Neural progenitor cell (in vitro differentiated cells): ENCODE results near the gene TXNDC5.

Source experiments
- EZH2 ChIP-seq: fragments of 200-600 bp; sonication (generic); IDR thresholded peaks from 2 replicates; pipeline ENCODE4 v1.6.1; 2017; ENCODE audit warnings: antibody characterized with exemption, mild to moderate bottlenecking, moderate library complexity
- EZH2phosphoT487 ChIP-seq: fragments of 200-600 bp; sonication (generic); IDR thresholded peaks from 2 replicates; pipeline ENCODE4 v1.6.1; 2017; ENCODE audit warnings: antibody characterized with exemption
- TF ChIP-seq, protein P1 (sequence below): fragments of 200-600 bp; sonication (generic); IDR thresholded peaks from 2 replicates; pipeline ENCODE4 v1.5.1; 2017; ENCODE audit warnings: antibody characterized with exemption, mild to moderate bottlenecking

DNA sequence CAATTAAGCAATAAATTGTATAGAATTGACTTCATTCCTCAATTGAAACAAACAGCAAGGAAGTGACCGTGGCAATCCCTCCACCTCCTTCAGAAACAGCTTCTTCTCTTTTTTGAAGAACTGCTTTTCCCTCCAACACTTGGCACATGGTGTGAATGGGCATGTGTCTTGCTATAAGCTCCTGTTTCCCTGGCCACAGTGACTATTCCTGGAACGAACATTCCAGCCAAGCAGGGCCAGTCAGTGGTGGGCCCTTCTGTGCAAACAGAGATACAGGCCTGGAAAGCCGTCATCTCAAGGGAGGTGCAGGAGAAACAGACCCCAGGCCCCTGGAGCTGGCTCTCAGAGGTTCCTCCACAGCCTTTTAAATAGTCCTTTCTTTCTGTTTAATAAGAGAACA lies 6.9 kb downstream of the TXNDC5 start:
- TF ChIP-seq, protein P1, sequence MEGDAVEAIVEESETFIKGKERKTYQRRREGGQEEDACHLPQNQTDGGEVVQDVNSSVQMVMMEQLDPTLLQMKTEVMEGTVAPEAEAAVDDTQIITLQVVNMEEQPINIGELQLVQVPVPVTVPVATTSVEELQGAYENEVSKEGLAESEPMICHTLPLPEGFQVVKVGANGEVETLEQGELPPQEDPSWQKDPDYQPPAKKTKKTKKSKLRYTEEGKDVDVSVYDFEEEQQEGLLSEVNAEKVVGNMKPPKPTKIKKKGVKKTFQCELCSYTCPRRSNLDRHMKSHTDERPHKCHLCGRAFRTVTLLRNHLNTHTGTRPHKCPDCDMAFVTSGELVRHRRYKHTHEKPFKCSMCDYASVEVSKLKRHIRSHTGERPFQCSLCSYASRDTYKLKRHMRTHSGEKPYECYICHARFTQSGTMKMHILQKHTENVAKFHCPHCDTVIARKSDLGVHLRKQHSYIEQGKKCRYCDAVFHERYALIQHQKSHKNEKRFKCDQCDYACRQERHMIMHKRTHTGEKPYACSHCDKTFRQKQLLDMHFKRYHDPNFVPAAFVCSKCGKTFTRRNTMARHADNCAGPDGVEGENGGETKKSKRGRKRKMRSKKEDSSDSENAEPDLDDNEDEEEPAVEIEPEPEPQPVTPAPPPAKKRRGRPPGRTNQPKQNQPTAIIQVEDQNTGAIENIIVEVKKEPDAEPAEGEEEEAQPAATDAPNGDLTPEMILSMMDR: no peak
- TF ChIP-seq EZH2phosphoT487: no peak
- TF ChIP-seq EZH2: no peak
